OCI-LY7 (cell line): ENCODE measurements around the gene UNKL. TPM values are rescaled to one million over a fixed set of nuclear protein-coding genes. Genes with fewer than 3 reads are reported as not detected.

Source experiments
- BruUV-seq: library from RNA; stranded (reverse); fragments of 400-500 nt; replicated peaks from 2 replicates; lab custom pipeline; 2021; lab: Mats Ljungman, UMichigan
- CTCF ChIA-PET: fragments of 300-600 bp; sonication (Branson Sonifier 250); formaldehyde crosslinking; loops from one replicate; lab custom pipeline; 2022; ENCODE audit warnings: antibody characterized with exemption; ENCODE audit not compliant: unreplicated experiment; lab: Charles Lee
- POLR2A ChIA-PET: fragments of 300-600 bp; sonication (Branson Sonifier 250); formaldehyde crosslinking; loops from one replicate; lab custom pipeline; 2022; ENCODE audit warnings: antibody characterized with exemption; lab: Charles Lee
- DNase-seq: peaks from one replicate; pipeline ENCODE4 v3.0.0-alpha.2; 2015; ENCODE audit warnings: low spot score
- H2AFZ ChIP-seq: fragments of 200-600 bp; sonication (generic), shearing (Covaris generic); 2 replicates; pipeline ENCODE4 v1.6.1; 2014; ENCODE audit warnings: mild to moderate bottlenecking, antibody characterized with exemption, low read length, moderate library complexity
- H3K27ac ChIP-seq: fragments of 200-600 bp; sonication (generic); 2 replicates; pipeline ENCODE4 v1.5.1; 2014; ENCODE audit warnings: mixed run types, low read depth, mild to moderate bottlenecking, moderate library complexity, low read length, inconsistent platforms; ENCODE audit not compliant: poor library complexity, severe bottlenecking
- H3K36me3 ChIP-seq: fragments of 200-600 bp; sonication (generic); 2 replicates; pipeline ENCODE4 v1.6.1; 2014; ENCODE audit warnings: mild to moderate bottlenecking, antibody characterized with exemption, low read length, moderate library complexity, mixed read lengths; ENCODE audit not compliant: insufficient read depth
- H3K4me1 ChIP-seq: fragments of 200-600 bp; sonication (generic); 2 replicates; pipeline ENCODE4 v1.5.1; 2014; ENCODE audit warnings: mild to moderate bottlenecking, low read length; ENCODE audit not compliant: insufficient read depth, poor library complexity, severe bottlenecking
- H3K4me2 ChIP-seq: fragments of 200-600 bp; sonication (generic); 2 replicates; pipeline ENCODE4 v1.6.1; 2014; ENCODE audit warnings: mild to moderate bottlenecking, low read length
- H3K4me3 ChIP-seq: fragments of 200-600 bp; sonication (generic); 2 replicates; pipeline ENCODE4 v1.5.1; 2014; ENCODE audit warnings: mild to moderate bottlenecking, low read depth, low read length; ENCODE audit not compliant: poor library complexity, severe bottlenecking
- H3K79me2 ChIP-seq: fragments of 200-600 bp; sonication (generic); 2 replicates; pipeline ENCODE4 v1.6.1; 2016; ENCODE audit warnings: low read depth, mild to moderate bottlenecking, low read length, moderate library complexity, mixed read lengths; ENCODE audit not compliant: insufficient read depth
- H3K9me2 ChIP-seq: fragments of 200-600 bp; sonication (generic); 2 replicates; pipeline ENCODE4 v1.6.1; 2016; ENCODE audit warnings: mild to moderate bottlenecking, low read length, mixed read lengths; ENCODE audit not compliant: insufficient read depth
- H3K9me3 ChIP-seq: fragments of 200-600 bp; sonication (generic); 2 replicates; pipeline ENCODE4 v1.6.1; 2014; ENCODE audit warnings: mild to moderate bottlenecking, mixed run types, low read length, mixed read lengths
- H4K20me1 ChIP-seq: fragments of 200-600 bp; sonication (generic); 2 replicates; pipeline ENCODE4 v1.6.1; 2014; ENCODE audit warnings: mild to moderate bottlenecking, antibody characterized with exemption, low read length, moderate library complexity, mixed read lengths; ENCODE audit not compliant: insufficient read depth
- CTCF ChIP-seq: fragments of 200-600 bp; sonication (generic); conservative IDR thresholded peaks from 2 replicates; pipeline ENCODE4 v1.5.1; 2014; ENCODE audit warnings: mild to moderate bottlenecking, antibody characterized with exemption, low read length, moderate library complexity, mixed read lengths
- EZH2phosphoT487 ChIP-seq: fragments of 200-600 bp; sonication (generic); IDR thresholded peaks from 2 replicates; pipeline ENCODE4 v1.6.1; 2018; ENCODE audit warnings: low read depth, borderline replicate concordance, mild to moderate bottlenecking, mixed run types, antibody characterized with exemption, low read length, moderate library complexity, mixed read lengths
- intact Hi-C: fragments of 100-400 bp; cut with micrococcal nuclease; formaldehyde crosslinking; loops from one replicate; pipeline ENCODE4 v1.10.0; 2022; ENCODE audit not compliant: unreplicated experiment
- total RNA-seq, 2 experiments: library from RNA; depleted of rRNA in 1 of 2; stranded (reverse); fragments of >200 nt in 1 of 2; shearing (Covaris generic) in 1 of 2; gene quantifications; 2 replicates each; pipeline ENCODE4 v1.2.3, GENCODE V29; 2014 to 2022

UNKL gene
- total RNA-seq, 2 experiments from 2014 or later, result 31.0 to 33.7 TPM

GRCh38 chr16:1439058-1439698 is 24.7 kb upstream of the UNKL start:
- Histone ChIP-seq H3K9me3 (no peaks in the 10 kb centered on the region), H2AFZ (no peak overlapping the region), H3K27ac (no peak overlapping the region), H3K79me2 (no peaks in the 10 kb centered on the region), H4K20me1 (no peaks in the 10 kb centered on the region), H3K4me3 (no peak overlapping the region), H3K4me1 (no peaks in the 10 kb centered on the region), H3K36me3 (no peaks in the 10 kb centered on the region), H3K9me2 (no peaks in the 10 kb centered on the region), H3K4me2 (no peak overlapping the region)
- no peak for DNase-seq
- ChIA-PET CTCF (no interaction called here), POLR2A (no interaction called here)
- TF ChIP-seq EZH2phosphoT487 (no peak), CTCF (no peak)
- intact Hi-C loops, result no loop called here
- BruUV-seq, result no TSS peak

DNA sequence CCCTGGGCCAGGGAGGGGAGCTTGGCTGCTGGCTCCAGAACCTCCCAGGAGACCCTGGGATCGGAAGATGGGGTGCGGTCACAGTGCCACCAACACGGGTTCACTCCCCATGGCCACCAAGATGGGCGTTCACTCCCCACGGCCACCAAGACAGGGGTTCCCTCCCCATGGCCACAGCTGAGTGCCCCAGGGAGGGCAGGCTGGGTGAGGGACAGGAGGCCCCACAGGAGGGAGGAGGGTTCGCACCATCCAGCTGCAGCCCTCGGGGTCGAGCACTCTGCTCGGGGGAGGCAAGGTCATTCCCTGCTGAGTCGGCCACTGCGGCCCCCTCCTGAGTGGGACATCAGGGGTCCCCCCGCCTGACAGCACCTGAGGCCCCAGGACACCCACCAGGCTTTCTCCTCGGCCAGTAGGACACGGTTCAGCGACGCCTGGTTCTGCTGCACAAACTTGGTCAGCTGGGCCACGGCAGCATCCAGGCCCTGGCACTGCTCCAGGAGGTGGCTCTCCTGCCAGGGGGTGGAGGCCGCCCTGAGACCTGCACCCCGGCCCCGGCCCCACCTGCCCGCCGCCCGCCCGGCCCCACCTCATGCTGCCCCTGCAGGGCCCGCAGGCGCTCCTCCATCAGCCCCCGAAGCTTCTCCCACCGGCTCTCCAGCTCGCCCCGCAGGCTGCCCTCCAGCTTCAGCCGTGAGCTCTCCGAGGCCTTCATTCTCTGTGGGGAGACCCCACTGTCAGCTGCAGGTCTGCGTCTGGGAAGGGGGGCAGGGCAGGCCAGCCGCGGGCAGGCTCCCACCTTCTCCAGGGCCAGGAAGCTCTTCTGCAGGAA is 23.9 kb upstream of the UNKL start:
- DNase-seq, result no peak
- no peak for TF ChIP-seq EZH2phosphoT487
- TF ChIP-seq CTCF, result no peak
- Histone ChIP-seq H3K79me2 (no peaks in the 10 kb centered on the region), H3K27ac (no peak overlapping the region), H3K4me3 (no peak overlapping the region), H3K4me2 (no peak overlapping the region), H2AFZ (no peak overlapping the region), H3K4me1 (no peaks in the 10 kb centered on the region), H3K9me2 (no peaks in the 10 kb centered on the region), H3K36me3 (no peaks in the 10 kb centered on the region), H4K20me1 (no peaks in the 10 kb centered on the region), H3K9me3 (no peaks in the 10 kb centered on the region)
- BruUV-seq, result no TSS peak
- intact Hi-C loops, result no loop called here
- ChIA-PET POLR2A (no interaction called here), CTCF (no interaction called here)

GRCh38 chr16:1437606-1438005 is 23.1 kb upstream of the UNKL start:
- no TSS peak for BruUV-seq
- POLR2A ChIA-PET, result no interaction called here
- CTCF ChIA-PET, result no interaction called here

More at GRCh38 chr16:1437606-1438005, 23.1 kb upstream of the UNKL start:
- intact Hi-C loops, result no loop called here
- Histone ChIP-seq H3K4me3 (no peak overlapping the region), H4K20me1 (no peaks in the 10 kb centered on the region), H3K4me2 (no peak overlapping the region), H3K79me2 (no peaks in the 10 kb centered on the region), H3K27ac (no peak overlapping the region), H2AFZ (no peak overlapping the region), H3K36me3 (no peaks in the 10 kb centered on the region), H3K9me2 (no peaks in the 10 kb centered on the region), H3K9me3 (no peaks in the 10 kb centered on the region), H3K4me1 (no peaks in the 10 kb centered on the region)
- TF ChIP-seq CTCF, result no peak
- no peak for TF ChIP-seq EZH2phosphoT487
- DNase-seq, result no peak
